ENCODE data around the gene ARTN. TPM values are rescaled to one million over a fixed set of nuclear protein-coding genes. Genes with fewer than 3 reads are reported as not detected.

The ARTN gene
- total RNA-seq, 1 donor from 2014 or later, result 7.2 TPM

GRCh38 chr1:43984855-43985254, 51.3 kb downstream of the ARTN start:
- Mint-ChIP-seq H3K4me1 (ENCODE audit: unreplicated experiment) (peaks cover 25% of the 10 kb centered on the region), H3K4me3 (no peak overlapping the region), H3K27ac (no peak overlapping the region), H3K9me3 (no peaks in the 10 kb centered on the region), H3K27me3 (no peaks in the 10 kb centered on the region), H3K36me3 (peaks cover 19% of the 10 kb centered on the region)
- TF ChIP-seq, protein P1, sequence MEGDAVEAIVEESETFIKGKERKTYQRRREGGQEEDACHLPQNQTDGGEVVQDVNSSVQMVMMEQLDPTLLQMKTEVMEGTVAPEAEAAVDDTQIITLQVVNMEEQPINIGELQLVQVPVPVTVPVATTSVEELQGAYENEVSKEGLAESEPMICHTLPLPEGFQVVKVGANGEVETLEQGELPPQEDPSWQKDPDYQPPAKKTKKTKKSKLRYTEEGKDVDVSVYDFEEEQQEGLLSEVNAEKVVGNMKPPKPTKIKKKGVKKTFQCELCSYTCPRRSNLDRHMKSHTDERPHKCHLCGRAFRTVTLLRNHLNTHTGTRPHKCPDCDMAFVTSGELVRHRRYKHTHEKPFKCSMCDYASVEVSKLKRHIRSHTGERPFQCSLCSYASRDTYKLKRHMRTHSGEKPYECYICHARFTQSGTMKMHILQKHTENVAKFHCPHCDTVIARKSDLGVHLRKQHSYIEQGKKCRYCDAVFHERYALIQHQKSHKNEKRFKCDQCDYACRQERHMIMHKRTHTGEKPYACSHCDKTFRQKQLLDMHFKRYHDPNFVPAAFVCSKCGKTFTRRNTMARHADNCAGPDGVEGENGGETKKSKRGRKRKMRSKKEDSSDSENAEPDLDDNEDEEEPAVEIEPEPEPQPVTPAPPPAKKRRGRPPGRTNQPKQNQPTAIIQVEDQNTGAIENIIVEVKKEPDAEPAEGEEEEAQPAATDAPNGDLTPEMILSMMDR (conservative IDR thresholded peaks at IDR 0.05), result no peak
- DNase-seq (ENCODE audit: extremely low spot score, unreplicated experiment), result no peak

DNA sequence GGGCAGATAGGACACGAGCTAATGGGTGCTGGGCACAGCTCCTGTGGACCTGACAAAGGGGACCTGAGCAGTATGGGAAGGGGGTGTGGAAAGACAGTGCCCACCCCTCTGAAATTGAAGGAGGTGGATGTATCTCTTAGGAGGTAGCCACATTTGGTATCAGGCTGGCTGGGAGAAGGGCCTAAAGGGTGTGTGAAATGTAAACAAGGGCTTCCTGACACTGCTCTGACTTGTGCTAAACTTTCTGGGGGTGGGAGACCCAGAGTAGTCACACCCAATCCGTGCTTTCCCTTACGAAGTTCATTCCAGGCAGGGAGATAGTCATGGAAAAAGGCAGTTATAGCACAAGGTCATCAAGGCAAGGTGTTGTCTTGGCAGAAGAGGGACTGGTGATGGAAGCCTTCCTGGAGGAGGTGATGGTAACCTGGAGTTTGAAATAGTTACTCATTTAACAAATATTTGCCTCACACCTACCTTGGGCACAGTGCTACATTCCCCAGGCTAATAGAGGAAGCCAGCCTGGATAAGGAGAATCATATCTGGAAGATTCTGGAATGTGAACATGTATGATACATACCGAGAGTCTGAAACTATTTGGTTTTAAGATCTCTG, 52.5 kb downstream of the ARTN start:
- Mint-ChIP-seq H3K9me3 (no peaks in the 10 kb centered on the region), H3K4me3 (peak overlapping the region; percentile 34), H3K27me3 (no peaks in the 10 kb centered on the region), H3K27ac (peak overlapping the region; percentile 40), H3K36me3 (peaks cover 14% of the 10 kb centered on the region), H3K4me1 (ENCODE audit: unreplicated experiment) (peaks cover 15% of the 10 kb centered on the region)
- TF ChIP-seq, protein P1 (conservative IDR thresholded peaks at IDR 0.05), result no peak
- DNase-seq (ENCODE audit: extremely low spot score, unreplicated experiment), result no peak

DNA sequence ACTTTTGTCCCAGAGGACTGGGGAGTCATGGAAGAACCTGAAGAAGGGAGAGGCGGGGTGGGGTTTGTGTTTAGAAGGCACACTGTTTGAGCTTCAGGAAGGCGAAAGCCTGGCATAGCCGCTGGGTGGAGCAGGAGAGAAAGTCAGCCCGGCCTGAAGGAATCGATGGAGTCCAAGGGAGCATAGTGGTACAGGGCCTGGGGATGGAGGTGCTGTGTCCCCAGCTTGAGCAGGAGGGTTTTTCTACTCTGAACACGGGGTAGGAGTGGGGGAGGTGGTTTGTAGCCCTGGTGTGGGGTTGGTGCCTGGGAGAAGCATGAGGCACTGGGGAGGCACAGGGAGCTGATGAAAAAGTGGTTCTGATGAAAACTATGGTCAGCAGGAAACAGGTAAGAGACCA, 53.1 kb downstream of the ARTN start:
- H3K27ac Mint-ChIP-seq, result peak overlapping the region; percentile 40
- H3K4me3 Mint-ChIP-seq, result no peak overlapping the region

More for the DNA sequence above, 53.1 kb downstream of the ARTN start:
- H3K9me3 Mint-ChIP-seq, result no peaks in the 10 kb centered on the region
- H3K4me1 Mint-ChIP-seq (ENCODE audit: unreplicated experiment), result peaks cover 15% of the 10 kb centered on the region
- no peak for DNase-seq (ENCODE audit: extremely low spot score, unreplicated experiment)
- TF ChIP-seq, protein P1 (conservative IDR thresholded peaks at IDR 0.05), result no peak
- no peaks in the 10 kb centered on the region for H3K27me3 Mint-ChIP-seq
- peaks cover 14% of the 10 kb centered on the region for H3K36me3 Mint-ChIP-seq

Other genes starting within 250 kb of the ARTN start
- gene ST3GAL3, start 226.3 kb upstream of the ARTN start, total RNA-seq (ENCODE audit: low replicate concordance), result 6.4 and 24.4 TPM in 2 replicates
- gene IPO13, start 13.1 kb downstream of the ARTN start, total RNA-seq (ENCODE audit: low replicate concordance), result 31.5 and 39.4 TPM in 2 replicates
- 25.7 and 30.2 TPM in 2 replicates for gene DPH2, start 36.2 kb downstream of the ARTN start, total RNA-seq (ENCODE audit: low replicate concordance)
- gene ATP6V0B, start 41.2 kb downstream of the ARTN start, total RNA-seq (ENCODE audit: low replicate concordance), result 115 and 135 TPM in 2 replicates
- gene B4GALT2, start 45.4 kb downstream of the ARTN start, total RNA-seq (ENCODE audit: low replicate concordance), result 44.3 and 54.8 TPM in 2 replicates
- 14.9 and 15.6 TPM in 2 replicates for gene CCDC24, start 57.8 kb downstream of the ARTN start, total RNA-seq (ENCODE audit: low replicate concordance)
- 21.0 and 27.0 TPM in 2 replicates for gene SLC6A9, start 97.7 kb downstream of the ARTN start, total RNA-seq (ENCODE audit: low replicate concordance)
- not detected in 2 replicates for gene KLF17, start 185.0 kb downstream of the ARTN start, total RNA-seq (ENCODE audit: low replicate concordance)
- gene KLF18, start 207.8 kb downstream of the ARTN start, total RNA-seq (ENCODE audit: low replicate concordance), result not detected in 2 replicates

All from type B pancreatic cell (in vitro differentiated cells).